Measurements from ENCODE around the gene KDM2B.

KDM2B gene

DNA sequence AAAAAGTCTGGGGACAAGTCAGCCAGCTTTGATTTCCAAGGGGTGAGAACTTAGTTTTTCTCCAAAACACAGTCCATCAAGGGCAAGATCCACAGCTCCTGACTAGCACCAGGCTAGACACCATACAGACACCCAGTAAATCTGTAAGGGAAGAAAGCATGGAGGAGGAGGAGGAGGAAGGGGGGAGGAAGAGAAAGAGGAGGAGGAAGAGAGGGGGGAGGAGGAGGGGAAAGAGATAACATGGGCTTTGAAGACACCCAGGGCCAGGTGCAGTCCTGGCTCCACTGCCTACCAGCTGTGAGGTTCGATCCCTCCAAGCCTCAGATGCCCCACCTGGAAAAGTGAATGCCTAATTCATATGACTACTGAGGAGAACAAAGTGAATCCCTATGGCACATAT, 18.3 kb downstream of the KDM2B start:
- DNase-seq, result no peak

- no peak for DNase-seq
Measured at GRCh38 chr12:121561009-121561395, 19.8 kb downstream of the KDM2B start.

DNA sequence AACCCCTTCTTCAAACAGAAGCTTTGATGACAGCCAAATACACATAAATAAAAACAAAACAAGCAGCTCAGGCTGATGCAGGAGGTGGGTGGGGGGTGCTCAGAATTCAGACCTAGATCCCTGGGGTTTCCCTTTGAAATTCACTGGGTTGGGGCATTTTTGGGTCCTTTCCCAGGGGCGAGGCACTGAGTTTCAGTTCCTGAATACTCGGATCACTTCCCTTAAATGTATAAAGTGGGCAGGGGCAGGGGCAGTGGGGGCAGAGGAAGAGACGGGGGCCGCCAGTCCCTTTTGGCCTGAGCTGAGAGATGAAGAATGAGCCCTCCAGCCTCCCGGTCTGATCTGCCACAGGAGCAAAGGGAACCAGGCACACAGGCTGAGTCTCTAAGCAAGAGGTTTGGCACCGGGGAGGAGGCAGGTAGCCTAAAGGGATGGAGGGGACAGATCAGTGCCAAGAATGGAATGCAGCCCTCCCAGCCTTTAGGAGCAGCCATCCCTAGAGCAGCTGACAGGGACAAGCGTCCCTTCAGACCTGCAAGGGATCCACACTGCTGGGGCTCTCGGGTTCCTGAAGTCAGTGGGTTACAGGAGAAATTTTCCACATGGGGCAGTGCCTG, 20.3 kb downstream of the KDM2B start:
- no peak for DNase-seq

DNA sequence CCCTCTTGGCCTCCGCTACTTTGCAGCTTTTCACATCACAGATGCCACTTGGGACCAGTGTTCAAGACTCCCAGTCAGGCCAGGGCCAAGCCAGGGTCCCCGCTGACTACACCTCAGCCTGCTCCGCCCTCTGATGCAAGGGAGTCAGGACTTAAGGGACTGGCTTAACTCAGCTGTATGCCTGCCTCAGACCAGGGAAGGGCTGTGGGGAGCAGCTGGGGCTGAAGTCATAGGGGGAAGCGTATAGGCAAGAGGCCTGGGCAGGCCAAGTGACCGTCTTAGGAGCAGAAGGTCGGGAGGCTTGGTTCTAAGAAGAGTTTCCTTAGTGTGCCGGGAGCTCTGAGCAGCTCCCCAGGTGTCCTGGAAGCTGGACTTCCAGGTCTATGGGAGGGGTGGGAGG, 21.9 kb downstream of the KDM2B start:
- no peak for DNase-seq

DNA sequence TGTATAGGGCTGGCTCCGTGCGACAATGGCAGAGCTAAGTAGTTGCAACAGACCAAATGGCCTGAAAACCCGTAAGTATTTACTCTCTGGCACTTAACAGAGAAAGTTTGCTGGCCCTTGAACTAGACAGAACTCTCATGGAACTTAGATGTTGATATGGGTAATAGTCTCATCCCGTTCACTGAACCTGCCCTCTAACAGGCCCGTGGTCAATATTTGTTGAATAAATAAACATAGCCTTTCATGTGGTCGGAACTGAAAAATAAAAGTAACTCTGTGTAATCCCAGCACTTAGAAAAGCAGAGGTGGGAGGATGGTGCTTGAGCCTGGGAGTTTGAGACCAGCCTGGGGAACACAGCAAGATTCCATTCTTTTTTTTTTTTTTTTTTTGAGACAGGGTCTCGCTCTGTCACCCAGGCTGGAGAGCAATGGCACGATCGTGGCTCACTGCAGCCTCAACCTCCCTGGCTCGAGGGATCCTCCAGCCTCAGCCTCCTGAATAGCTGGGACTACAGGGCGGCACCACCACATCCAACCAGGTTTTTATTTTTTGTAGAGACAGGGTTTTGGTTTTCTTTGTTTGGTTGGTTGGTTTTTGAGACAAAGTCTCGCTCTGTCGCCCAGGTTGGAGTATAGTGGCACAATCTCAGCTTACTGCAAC, 29.7 kb downstream of the KDM2B start:
- DNase-seq, result no peak

DNA sequence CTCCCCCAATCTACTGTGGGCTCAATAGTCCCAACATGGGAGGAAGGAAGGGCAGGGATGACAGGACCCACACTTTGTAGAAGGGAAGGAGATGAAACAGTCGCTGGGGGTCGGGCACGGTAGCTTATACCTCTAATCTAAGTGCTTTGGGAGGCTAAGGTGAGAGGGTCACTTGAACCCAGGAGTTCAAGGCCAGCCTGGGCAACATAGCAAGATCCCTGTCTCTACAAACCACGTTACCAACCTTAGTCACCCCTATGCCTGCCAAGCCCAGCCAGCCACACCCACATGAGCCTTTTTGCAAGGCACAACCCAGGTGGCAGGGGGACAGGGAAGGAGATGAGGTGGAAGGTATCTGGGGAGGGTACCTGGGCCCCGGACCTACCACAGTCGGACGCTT, 31.7 kb downstream of the KDM2B start:
- DNase-seq, result no peak

DNA sequence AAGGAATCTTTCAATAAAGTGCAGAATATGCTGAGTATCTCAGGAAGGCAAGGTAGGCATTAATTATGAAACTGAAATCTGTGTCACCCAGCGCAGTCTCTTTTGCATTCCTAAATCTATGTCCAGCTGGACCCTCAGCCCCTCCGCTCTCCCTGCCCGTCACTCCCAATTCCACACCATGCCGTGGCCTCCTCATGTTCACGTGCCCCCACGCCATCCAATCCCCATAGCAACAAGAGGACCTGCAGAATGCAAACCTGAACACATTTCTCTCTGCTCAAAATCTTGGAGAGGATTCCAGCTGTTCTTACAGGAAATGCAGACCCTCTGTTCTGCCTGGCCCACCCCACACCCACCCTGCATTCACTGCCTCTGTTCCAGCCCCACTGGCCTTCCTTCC, 35.3 kb downstream of the KDM2B start:
- DNase-seq, result peak in 1 of 51 donors; percentile 11

- no peak for DNase-seq
Measured at GRCh38 chr12:121543786-121544185, 37.0 kb downstream of the KDM2B start.

DNA sequence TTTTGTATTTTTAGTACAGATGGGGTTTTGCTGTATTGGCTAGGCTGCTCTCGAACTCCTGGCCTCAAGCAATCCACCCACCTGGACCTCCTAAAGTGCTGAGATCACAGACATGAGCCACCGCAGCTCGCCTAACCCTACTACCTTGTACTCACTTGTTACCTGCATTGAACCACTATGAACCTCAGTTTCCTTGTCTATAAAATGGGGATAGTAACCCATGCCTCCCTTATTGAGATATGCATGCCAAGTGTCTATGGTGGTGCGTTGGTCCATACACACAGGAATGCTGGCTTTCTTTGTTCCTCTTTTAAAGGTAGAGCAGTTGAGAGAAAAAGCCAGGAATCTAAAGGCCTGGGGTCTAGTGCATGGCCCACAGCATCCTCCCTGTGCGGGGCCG, 40.9 kb downstream of the KDM2B start:
- no peak for DNase-seq

DNA sequence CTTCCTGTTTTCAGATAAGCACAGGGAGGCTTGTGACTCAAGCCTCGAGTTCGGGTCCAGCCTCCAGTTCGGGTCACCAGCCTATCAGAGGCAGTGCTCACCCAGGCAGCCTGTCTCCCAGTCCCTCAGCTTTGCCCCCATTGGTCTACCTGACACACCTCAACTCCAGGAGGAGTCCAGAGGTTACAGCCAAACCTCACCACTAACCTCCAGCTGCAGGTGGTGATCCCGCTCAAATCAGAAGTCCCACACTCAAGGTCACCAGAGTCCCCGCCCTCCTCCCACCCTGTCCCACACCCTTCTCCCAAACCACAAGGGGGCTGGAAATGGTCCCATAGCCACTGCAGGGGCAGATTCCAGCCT, 42.1 kb downstream of the KDM2B start:
- no peak for DNase-seq

- peak in 4 of 51 donors; percentile 17 to 61 (median 29) for DNase-seq
Measured at GRCh38 chr12:121537814-121538698, 42.8 kb downstream of the KDM2B start.

DNA sequence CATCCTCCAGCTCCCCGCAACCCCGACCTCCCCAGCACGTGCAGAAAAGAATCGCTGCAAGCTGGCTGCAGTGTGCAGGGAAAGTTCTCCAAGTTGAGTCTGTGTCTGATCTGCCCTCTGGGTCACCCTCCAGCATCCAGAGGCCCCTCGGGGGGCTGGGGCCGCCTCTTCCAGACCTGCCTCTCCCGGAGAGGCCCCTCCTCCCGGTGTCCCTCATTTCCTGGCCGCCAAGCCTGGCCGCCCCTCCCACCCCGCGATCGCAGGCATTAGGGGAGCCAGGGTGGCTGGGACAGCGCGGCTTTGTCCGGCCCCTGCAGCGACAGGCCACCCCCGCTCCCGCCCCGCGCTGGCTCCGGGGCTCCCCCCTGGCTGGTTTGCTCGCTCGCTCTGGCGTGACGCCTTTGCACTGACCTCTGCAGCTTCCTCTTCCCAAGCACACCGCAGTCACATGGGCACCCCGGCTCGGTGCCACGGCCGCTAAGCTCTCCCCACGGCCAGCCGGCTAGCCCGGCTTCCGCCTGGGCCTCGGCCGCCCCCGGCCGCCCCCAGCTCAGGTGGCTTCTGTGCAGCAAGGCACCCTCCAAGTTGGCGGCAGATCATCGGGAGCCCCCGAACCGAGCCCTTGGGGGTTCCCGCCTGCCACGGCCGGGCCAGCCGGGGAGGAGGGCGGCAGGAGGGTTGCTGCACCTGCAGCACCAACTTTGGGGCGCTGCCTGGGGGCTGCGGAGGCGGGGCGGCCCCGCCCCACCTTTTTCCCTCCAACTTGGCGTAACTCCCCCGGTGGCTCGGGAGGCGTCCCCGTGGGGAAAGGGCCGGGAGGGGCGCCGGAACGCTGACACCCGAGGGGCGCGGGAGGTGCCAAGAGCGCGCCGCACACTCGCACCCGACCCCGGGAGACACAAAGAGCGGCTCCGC, 43.7 kb downstream of the KDM2B start:
- DNase-seq, result peak; percentile 21 to 91 (median 74)

DNA sequence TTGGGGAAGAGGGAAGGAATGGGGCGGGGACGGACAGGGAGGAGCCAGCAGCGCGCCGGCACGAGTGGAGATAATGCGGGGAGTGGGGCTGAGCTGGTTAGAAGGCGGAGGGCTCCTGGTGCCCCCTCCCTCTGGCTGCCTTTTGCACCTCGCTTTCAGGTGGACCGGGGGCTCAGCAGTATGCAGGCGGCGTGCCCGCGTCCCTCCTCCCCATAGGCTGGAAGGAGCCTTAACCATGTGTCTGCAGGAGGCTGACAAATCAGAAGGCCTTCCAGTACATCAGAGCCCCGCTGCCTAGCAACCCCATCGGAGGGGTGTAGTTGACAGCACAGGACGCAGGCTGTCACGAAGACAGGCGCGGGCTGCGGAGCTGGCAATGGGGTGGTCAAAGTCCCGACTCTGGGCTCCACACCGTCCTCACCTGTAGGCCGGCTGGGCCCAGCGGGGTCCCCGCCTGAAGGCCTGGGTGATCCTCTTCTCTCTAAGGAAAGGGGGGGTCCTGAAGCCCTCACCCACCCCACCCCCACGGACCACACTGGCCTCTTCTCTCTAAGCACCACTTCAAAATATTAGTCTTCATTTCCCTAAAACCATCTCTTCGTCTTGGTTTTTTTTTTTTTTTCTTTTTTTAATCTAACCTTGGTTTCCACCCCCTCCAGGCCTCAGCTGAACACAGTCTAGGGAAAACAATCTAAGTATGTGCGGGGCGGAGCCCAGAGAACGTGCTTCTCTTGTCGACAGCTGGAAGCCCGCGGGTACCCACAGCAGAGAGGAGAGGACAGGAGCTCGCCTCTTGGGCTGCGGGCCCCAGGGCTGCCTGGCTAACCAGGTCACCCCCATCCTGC, 44.5 kb downstream of the KDM2B start:
- peak in 48 of 51 donors; percentile 11 to 89 (median 68) for DNase-seq

GRCh38 chr12:121535150-121536053, 45.4 kb downstream of the KDM2B start:
- peak in 2 of 51 donors; percentile 8 to 18 for DNase-seq

- DNase-seq, result no peak
Measured at GRCh38 chr12:121534495-121535148, 46.2 kb downstream of the KDM2B start.

GRCh38 chr12:121533394-121534090, 47.3 kb downstream of the KDM2B start:
- no peak for DNase-seq

- DNase-seq, result no peak
Measured at GRCh38 chr12:121532503-121533393, 48.1 kb downstream of the KDM2B start.

Data from hypothalamus (tissue), 51 donors.